ENCODE results near the gene GMDS. TPM values are rescaled to one million over a fixed set of nuclear protein-coding genes. Genes with fewer than 3 reads are reported as not detected.

GMDS gene
- total and polyA plus RNA-seq, 7 donors, result 2.8 to 6.6 (median 4.7) TPM

- TF ChIP-seq CTCF (IDR thresholded peaks at IDR 0.05), result no peak
- Histone ChIP-seq H3K4me1 (no peaks in the 10 kb centered on the region), H3K4me3 (no peak overlapping the region), H3K9me3 (no peaks in the 10 kb centered on the region), H3K27me3 (ENCODE audit: insufficient read depth in 3 of 3, low read length in 2 of 3) (peaks cover 0 to 35% (median 19%) of the 10 kb centered on the region in 3 donors), H3K36me3 (ENCODE audit: insufficient read depth in 1 of 2, low read depth in 1 of 2) (no peaks in the 10 kb centered on the region), H3K27ac (no peak overlapping the region)
- DNase-seq (no peak), ATAC-seq (no peak)
- 68 to 70% (median 69%) methylated on average over 22 of the region's 22 CpGs for WGBS, 3 donors
- intact Hi-C loops (cut with DNase I), result loop anchor here in 1 of 2 donors (10.0 kb wide), 1 partner anchor 861 kb away; no protein-coding TSS in a partner anchor
These were observed 651.5 kb downstream of the GMDS start for GRCh38 chr6:1593958-1594314.

- DNase-seq, result no peak
- no peak for ATAC-seq
- H3K4me3 ChIP-seq, result no peak overlapping the region
- H3K27me3 ChIP-seq (ENCODE audit: insufficient read depth in 3 of 3, low read length in 2 of 3), result peaks cover 0 to 35% (median 19%) of the 10 kb centered on the region in 3 donors
- H3K27ac ChIP-seq, result no peak overlapping the region
- 66 to 75% (median 69%) methylated on average over 20 of the region's 20 CpGs for WGBS, 3 donors
- H3K9me3 ChIP-seq, result no peaks in the 10 kb centered on the region
- no peak for TF ChIP-seq CTCF (IDR thresholded peaks at IDR 0.05)
- no peaks in the 10 kb centered on the region for H3K4me1 ChIP-seq
- no peaks in the 10 kb centered on the region for H3K36me3 ChIP-seq (ENCODE audit: insufficient read depth in 1 of 2, low read depth in 1 of 2)
- intact Hi-C loops (cut with DNase I), result loop anchor here in 1 of 2 donors (10.0 kb wide), 1 partner anchor 861 kb away; no protein-coding TSS in a partner anchor
These were observed 652.0 kb downstream of the GMDS start for GRCh38 chr6:1593286-1593957.

GRCh38 chr6:1592852-1593251 is 652.6 kb downstream of the GMDS start:
- DNase-seq (no peak), ATAC-seq (no peak)
- intact Hi-C loops (cut with DNase I), result loop anchor here in 1 of 2 donors (10.0 kb wide), 1 partner anchor 862 kb away; no protein-coding TSS in a partner anchor
- Histone ChIP-seq H3K27ac (no peak overlapping the region), H3K27me3 (ENCODE audit: insufficient read depth in 3 of 3, low read length in 2 of 3) (peaks cover 0 to 35% (median 19%) of the 10 kb centered on the region in 3 donors), H3K4me3 (no peak overlapping the region), H3K36me3 (ENCODE audit: insufficient read depth in 1 of 2, low read depth in 1 of 2) (no peaks in the 10 kb centered on the region), H3K9me3 (no peaks in the 10 kb centered on the region), H3K4me1 (no peaks in the 10 kb centered on the region)
- no peak for TF ChIP-seq CTCF (IDR thresholded peaks at IDR 0.05)
- WGBS, 3 donors, result 91 to 92% (median 91%) methylated on average over 8 of the region's 8 CpGs

GRCh38 chr6:1591926-1592325 is 653.5 kb downstream of the GMDS start:
- no peaks in the 10 kb centered on the region for H3K36me3 ChIP-seq (ENCODE audit: insufficient read depth in 1 of 2, low read depth in 1 of 2)
- intact Hi-C loops (cut with DNase I), result loop anchor here in 1 of 2 donors (10.0 kb wide), 1 partner anchor 863 kb away; no protein-coding TSS in a partner anchor
- no peak for TF ChIP-seq CTCF (IDR thresholded peaks at IDR 0.05)
- H3K4me1 ChIP-seq, result no peaks in the 10 kb centered on the region
- WGBS, 3 donors, result 86 to 90% (median 87%) methylated on average over 6 of the region's 6 CpGs
- H3K4me3 ChIP-seq, result no peak overlapping the region
- H3K27me3 ChIP-seq (ENCODE audit: insufficient read depth in 3 of 3, low read length in 2 of 3), result peaks cover 0 to 35% (median 19%) of the 10 kb centered on the region in 3 donors
- no peak overlapping the region for H3K27ac ChIP-seq
- DNase-seq (no peak), ATAC-seq (no peak)
- no peaks in the 10 kb centered on the region for H3K9me3 ChIP-seq

All from psoas muscle (tissue), 8 donors.